HG03354 (cell line): ENCODE results near the gene COPB2.

Experiments used
- ATAC-seq: cut with Tn5 transposase; IDR thresholded peaks from one replicate; pipeline ENCODE4 v1.9.1; 2021; ENCODE audit warnings: mild to moderate bottlenecking; ENCODE audit not compliant: unreplicated experiment, poor library complexity, severe bottlenecking

Gene COPB2

GRCh38 chr3:139312416-139312815, 77.0 kb downstream of the COPB2 start:
- no peak for ATAC-seq

- no peak for ATAC-seq
Observed at GRCh38 chr3:139311557-139311956, 77.9 kb downstream of the COPB2 start.

- no peak for ATAC-seq
Observed at GRCh38 chr3:139310474-139310933, 78.9 kb downstream of the COPB2 start.

GRCh38 chr3:139309880-139310279, 79.6 kb downstream of the COPB2 start:
- no peak for ATAC-seq

GRCh38 chr3:139309061-139309591, 80.3 kb downstream of the COPB2 start:
- no peak for ATAC-seq

GRCh38 chr3:139308560-139308959, 80.9 kb downstream of the COPB2 start:
- no peak for ATAC-seq

- ATAC-seq, result no peak
Observed at GRCh38 chr3:139307601-139308555, 81.6 kb downstream of the COPB2 start.
